GM04504 (cell line): ENCODE results near the gene DAAM2.

ENCODE experiments used
- DNase-seq: peaks from one replicate; pipeline ENCODE4 v3.0.0-alpha.2; 2012; ENCODE audit warnings: low read depth

Gene DAAM2

GRCh38 chr6:39887692-39888450 lies 95.7 kb downstream of the DAAM2 start:
- DNase-seq = peak; percentile 74

- DNase-seq = no peak
Observed at GRCh38 chr6:39889229-39889628, 97.1 kb downstream of the DAAM2 start.

- no peak for DNase-seq
Observed at GRCh38 chr6:39891353-39891752, 99.2 kb downstream of the DAAM2 start.

DNA sequence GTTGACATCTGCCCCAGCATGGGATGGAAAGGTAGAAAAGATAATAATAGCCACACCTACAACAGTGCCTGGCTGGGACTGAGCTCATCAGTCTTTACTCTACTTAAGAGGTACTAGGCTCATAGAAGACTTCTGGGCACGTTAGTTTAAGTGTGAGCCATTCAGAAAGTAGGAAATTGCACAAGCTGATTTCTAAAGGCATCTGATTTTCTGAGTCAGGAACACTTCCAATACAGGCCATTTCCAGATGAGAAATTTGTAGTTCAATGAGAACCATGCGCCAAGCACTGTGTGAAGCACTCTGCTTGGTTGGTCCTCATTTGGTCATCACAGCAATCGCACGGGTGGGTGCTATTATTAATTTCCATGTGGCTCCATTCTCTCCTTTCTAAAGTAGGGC lies 99.8 kb downstream of the DAAM2 start:
- peak; percentile 14 for DNase-seq

DNA sequence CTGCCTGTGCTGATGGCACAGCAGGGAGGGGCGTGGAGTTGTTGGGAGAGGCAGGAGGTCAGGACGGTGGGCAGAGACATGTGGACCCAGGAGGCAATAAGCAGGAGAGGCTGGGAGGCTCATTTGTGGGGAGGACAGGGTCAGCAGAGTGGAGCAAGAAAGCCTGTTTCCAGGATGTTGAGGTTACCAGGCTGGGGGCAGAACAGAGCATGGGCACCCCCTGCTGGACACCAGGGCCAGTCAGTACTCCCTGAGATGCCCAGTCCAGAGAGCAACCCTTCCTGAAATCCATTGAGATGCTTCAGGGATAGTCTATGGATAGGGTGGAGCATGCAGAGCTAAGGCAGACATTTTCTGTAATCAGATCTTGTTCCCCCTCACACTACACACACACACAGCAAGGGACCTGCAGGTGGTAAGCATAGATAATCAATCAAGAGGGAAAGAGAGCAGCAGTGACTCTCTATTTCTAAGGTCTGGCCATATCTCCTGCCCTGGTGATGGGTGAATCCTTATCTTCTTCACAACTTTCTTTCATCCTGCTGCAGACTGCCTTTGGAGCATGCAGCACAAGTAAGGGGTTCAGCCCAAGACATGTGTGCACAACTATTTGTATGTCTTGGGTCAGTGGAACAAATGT lies 100.4 kb downstream of the DAAM2 start:
- peak; percentile 48 for DNase-seq

DNA sequence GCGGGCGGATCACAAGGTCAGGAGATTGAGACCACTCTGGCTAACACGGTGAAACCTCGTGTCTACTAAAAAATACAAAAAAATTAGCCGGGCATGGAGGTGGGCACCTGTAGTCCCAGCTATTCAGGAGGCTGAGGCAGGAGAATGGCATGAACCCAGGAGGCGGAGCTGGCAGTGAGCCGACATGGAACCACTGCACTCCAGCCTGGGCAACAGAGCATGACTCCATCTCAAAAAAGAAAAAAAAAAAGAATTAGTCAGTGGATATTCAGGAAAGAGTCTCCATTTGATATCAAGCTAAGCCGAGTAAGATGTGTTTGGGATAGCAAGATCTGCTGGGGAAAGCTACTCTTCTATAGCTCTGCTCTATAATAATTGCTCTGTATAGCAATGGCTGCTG lies 101.1 kb downstream of the DAAM2 start:
- no peak for DNase-seq

DNA sequence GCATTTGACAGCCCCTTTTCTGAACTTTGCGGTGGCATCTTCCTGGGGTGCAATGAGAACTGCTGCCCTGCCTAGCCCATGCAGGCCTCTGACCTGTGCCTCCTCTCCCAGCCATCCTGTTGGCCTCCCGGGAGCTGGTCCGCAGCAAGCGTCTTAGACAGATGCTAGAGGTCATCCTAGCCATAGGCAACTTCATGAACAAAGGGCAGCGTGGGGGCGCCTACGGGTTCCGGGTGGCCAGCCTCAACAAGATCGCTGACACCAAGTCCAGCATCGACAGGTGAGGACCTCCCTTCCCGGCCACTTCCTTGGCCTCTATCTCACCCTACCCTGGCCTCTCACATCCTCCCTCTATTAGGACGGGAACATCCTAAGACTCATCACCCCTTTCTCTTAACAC lies 104.5 kb downstream of the DAAM2 start:
- DNase-seq = no peak

DNA sequence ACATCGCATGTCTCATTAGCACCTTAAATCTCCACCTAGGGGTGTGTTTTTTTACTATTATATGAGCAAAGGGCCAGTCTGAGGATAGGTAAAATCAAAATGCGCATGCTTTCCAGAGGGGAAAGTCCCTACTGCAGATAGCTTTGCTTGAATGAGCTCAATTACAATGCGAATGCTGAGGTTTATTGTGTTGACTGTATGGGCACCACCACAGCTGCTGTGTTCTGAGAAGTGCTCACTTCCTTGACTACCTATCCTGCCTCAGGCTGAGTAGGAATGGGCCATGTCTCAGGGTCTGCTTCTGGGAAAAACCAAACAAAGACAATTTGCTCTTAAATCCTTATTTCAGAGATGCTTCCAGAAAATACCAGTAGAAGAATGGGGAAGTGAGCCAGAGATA lies 105.5 kb downstream of the DAAM2 start:
- DNase-seq = no peak

DNA sequence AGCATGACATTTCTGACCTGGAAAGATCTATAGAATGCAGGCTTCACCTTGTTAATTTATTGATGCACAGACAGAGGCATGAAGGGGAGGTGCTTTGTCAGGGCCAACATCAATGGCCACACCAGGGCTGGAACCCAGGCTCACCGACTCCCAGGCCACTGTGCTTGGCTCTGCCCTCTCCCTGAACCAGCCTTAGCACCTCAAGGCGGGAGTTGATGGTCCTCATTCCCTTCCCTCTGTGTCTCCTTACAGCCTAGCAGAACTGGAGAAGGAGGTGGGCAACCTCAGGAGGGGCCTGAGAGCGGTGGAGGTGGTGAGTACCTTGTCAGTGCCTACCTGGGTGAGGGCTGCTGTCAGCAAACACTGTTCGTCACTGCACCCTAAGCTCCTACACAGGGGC lies 106.4 kb downstream of the DAAM2 start:
- DNase-seq = no peak

GRCh38 chr6:39899554-39900295 lies 107.5 kb downstream of the DAAM2 start:
- DNase-seq = peak; percentile 9

GRCh38 chr6:39901116-39901655 lies 109.0 kb downstream of the DAAM2 start:
- no peak for DNase-seq

GRCh38 chr6:39901670-39902069 lies 109.5 kb downstream of the DAAM2 start:
- DNase-seq = no peak

DNA sequence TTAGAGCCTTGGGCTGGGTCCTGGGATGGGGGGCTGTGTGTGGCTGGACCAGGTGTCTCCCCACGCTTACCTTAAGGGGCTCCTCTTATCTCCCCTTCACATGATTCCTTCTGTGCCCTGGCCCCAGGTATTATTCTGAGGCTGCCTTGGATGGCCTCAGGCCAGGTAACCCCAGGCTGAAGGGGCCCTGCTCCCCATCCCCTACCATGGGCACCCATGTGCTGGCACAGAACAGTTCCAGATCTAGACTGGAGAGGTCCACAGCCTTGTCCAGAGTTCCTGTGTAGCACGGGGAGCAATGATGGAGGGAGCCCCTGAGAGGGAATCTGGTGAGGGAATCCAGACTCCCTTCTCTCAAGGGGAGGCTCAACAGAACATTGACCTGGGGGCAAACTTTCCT lies 110.0 kb downstream of the DAAM2 start:
- DNase-seq = no peak

DNA sequence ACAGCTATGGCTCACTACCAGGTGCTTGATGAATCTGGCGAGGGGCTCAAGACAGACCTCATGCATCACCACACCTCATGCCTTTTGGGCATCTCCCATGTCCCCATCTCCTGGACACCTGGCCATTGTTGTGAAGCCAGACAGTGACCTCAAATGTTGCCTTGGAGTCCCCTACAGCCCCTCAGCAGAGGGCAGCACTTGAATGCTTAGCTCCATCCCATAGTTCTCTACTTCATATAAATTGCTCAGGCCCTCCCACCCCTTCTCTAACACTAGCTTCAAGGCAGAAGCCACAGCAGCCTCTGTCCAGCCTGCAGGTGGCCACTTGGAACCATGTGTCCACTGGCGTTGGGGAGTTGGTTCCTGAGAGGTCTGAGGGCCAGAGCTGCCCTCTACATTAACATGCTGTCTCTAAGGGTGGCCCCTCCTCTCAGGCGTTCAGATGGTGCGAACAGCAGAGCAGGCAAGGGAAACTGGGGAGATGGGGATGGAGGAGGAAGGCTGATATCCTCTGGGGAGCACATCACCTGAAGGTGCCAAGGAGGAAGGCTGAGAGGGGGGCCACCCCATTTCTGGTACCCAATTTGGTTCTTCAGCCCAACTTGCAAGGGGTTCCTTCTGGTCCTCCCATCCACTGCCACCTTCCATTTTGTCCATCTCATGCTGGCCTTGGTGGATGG lies 110.8 kb downstream of the DAAM2 start:
- no peak for DNase-seq

DNA sequence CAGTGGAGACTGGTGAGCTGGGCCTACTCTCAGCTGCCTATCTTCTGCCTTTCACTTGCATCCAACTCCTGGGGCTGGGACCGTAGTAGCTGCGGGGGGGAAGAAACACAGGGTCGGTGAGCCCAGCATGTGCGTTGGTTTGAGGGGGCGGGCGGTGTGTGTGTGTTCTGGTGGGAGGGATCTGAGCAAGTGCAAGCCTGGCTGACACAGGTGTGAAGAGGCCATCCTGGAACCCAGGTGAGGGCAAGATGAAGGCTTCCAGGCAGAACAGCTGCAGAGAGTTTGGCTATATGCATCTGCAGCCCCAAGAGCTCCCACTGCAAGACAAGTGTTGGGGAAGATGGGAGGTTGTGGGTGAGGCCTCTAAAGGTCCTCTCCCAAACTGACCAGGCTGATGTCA lies 111.5 kb downstream of the DAAM2 start:
- no peak for DNase-seq

DNA sequence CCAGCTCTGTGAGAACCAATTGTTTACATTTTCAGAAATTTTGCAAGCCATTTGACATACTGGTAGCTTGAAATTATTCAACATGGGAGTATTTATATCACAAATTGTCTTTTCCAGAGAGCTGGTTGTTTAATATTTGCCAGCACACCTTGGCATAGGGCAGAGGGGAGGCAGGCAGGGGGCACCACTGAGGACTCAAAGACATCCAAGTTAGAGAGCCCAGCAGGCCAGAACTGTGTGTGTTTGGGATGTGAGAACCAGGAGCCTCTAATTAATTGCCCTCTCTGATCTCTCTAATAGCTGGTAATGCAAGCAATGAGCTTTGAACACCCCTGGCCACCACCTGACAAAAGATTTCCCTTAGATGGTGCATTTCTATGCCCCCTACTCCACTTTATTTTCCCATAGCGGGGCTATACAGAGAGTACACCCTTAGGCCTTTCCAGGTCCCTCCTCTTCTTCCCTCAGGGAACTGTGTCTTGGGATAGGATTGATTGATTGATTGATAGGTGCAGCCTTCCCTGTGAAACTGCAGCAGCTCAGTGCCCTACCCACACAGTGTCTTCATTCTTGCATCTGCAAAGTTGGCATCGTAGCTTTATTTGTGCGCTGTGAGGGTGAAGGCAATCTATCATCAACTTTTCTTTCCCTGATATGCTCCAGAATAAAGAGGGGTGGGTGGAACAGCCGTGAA lies 112.9 kb downstream of the DAAM2 start:
- DNase-seq = no peak

GRCh38 chr6:39905640-39905975 lies 113.4 kb downstream of the DAAM2 start:
- no peak for DNase-seq

DNA sequence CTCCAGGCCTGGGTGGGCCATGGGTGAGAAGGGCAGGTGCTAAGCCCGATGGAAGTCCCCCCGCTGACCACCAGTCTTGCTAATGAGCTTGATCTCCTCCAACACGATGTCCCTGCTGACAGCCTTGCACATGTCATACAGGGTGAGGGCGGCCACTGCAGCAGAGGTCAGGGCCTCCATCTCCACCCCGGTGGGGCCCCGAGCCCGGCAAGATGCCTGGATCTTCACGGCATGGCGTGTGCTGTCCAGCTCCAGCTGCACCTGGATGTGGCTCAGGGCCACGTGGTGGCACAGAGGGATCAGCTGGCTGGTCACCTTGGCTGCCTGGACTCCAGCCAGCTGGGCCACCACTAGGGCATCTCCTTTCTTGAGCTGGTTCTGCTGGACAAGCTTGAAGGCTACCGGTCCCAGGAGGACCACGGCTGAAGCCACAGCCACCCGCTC lies 114.2 kb downstream of the DAAM2 start:
- no peak for DNase-seq

DNA sequence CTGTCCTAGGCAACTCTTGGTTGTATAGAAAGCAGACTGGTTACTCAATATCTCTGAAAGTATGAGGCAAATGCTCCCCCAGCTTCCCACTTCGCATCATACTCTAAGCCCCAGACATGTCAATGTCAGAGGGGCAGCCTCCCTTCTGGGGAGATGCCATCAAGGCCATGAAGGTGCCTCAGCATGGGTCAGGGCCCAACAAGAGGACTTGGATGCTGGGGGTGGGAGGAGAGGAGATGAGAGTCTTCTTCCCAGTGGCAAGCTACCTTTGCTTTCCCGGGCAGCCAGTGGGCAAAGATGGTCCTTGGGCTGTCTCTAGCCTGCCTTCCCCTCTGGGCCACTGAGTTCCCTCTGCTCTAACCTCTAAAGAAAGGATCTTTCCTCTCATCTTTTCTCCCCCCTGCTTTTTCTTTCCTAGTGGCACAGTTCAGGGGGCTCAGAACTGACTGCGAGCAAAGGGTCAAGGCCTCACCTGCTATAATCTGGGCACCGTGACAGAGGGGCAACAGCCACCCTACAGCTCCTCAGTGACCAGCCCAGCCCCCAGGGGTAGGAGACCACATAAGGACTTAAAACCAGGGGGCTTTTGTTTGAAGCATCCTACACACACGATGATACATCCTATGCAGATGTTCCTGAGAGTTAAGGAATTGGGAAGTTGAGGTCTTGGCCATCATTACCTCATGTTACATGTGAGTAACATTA lies 115.8 kb downstream of the DAAM2 start:
- no peak for DNase-seq

DNA sequence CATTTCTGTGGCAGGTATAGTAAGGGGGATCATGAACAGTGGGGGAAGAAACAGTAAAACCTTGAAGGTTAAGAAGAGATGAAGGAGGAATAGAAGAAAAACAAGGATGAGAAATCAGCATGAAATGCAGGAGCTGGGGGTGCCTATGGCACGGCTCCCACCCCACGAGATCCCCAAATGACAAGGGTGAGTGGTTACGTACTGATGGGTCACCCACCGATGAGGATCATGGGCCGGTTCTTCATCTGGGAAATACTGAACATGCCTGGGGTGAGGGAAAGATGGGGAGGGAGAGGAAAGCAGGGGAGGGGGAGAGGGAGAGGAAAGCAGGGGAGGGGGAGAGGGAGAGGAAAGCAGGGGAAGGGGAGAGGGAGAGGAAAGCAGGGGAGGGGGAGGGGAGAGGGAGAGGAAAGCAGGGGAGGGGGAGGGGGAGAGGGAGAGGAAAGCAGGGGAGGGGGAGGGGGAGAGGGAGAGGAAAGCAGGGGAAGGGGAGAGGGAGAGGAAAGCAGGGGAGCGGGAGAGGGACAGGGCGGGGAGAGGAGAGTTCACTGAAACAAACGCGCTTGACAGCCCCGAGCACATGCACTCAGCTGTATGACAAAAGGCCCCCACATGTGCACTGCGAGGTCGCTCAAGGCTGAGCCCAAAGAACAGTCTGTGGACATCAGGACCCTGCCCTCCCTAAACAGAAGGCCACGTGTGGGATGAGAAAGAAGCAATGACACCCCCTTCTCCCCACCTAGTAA lies 116.8 kb downstream of the DAAM2 start:
- no peak for DNase-seq
